Suprapubic skin (tissue), 4 donors: ENCODE data around the gene PTPRM.

Experiments used
- CTCF ChIP-seq, 2 donors: fragments of 200-600 bp in 1 of 2; fragments of 450-650 bp in 1 of 2; sonication (generic) in 1 of 2; IDR thresholded peaks; one replicate each; pipeline ENCODE4 v1.5.1; 2016 to 2019; ENCODE audit warnings: antibody characterized with exemption in 2 of 2, mild to moderate bottlenecking in 1 of 2, moderate library complexity in 1 of 2
- EP300 ChIP-seq: sonication (generic); formaldehyde crosslinking; IDR thresholded peaks from one replicate; pipeline ENCODE4 v1.6.1; 2017; ENCODE audit warnings: antibody characterized with exemption
- POLR2A ChIP-seq, 2 donors: fragments of 450-650 bp; IDR thresholded peaks; one replicate each; pipeline ENCODE4 v1.6.1; 2017; ENCODE audit warnings: antibody characterized with exemption in 2 of 2, mild to moderate bottlenecking in 2 of 2, moderate library complexity in 2 of 2
- POLR2AphosphoS5 ChIP-seq, 3 donors: sonication (generic); formaldehyde crosslinking; IDR thresholded peaks; one replicate each; pipeline ENCODE4 v1.6.1; 2017; ENCODE audit warnings: antibody characterized with exemption in 3 of 3

DNA sequence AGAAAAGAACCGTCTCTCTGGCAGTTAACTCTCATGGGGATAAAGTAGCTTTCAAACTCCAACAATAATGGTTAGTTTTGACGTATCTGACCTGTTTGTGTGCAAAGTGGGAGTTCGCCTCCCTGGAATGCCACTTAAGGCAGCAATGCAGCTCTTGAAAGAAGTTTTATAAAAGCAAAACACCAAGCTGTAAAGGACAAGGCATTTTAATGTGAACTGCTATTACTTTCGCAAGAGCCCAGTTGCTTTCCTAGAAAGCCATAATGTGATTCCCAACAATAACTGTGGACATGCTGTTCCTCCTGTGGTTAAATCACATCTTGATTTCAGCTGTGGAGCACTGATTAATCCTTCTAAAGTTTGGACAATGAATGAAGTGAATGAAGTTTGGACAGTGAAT lies 303.7 kb downstream of the PTPRM start:
- no peak for TF ChIP-seq CTCF (IDR thresholded peaks at IDR 0.05)
- TF ChIP-seq POLR2AphosphoS5 (IDR thresholded peaks at IDR 0.05) = no peak
- no peak for TF ChIP-seq POLR2A (IDR thresholded peaks at IDR 0.05)
- TF ChIP-seq EP300 = no peak
